ENCODE results near the gene LMTK2. TPM values are rescaled to one million over a fixed set of nuclear protein-coding genes. Genes with fewer than 3 reads are reported as not detected.

Gene LMTK2
- total and polyA plus RNA-seq, 2 donors (not counting 1 experiment from before 2014, with no cell fraction given): 5.2 to 6.9 TPM

- Histone ChIP-seq H4K20me1 (ENCODE audit: control insufficient read depth, extremely low read depth, insufficient read depth, low read length) (no peaks in the 10 kb centered on the region), H3K27ac (ENCODE audit: insufficient read depth, low read length) (no peak overlapping the region), H3K4me3 (replicated peaks in 1 of 4; ENCODE audit: control extremely low read depth in 1 of 4, insufficient read depth in 1 of 4, low read depth in 3 of 4, low read length in 4 of 4) (no peak overlapping the region), H3K4me1 (ENCODE audit: control insufficient read depth, extremely low read depth, insufficient read depth, low read length) (peaks cover 5% of the 10 kb centered on the region), H3K9me3 (ENCODE audit: control insufficient read depth, insufficient read depth, low read depth, low read length) (no peaks in the 10 kb centered on the region), H2AFZ (ENCODE audit: low read length) (no peak overlapping the region), H3K27me3 (ENCODE audit: control insufficient read depth, insufficient read depth, low read length) (no peaks in the 10 kb centered on the region), H3K79me2 (ENCODE audit: control insufficient read depth, insufficient read depth, low read length) (no peaks in the 10 kb centered on the region), H3K9ac (ENCODE audit: insufficient read depth, low read length) (no peak overlapping the region), H3K36me3 (ENCODE audit: control insufficient read depth, insufficient read depth, low read length) (no peaks in the 10 kb centered on the region), H3K4me2 (ENCODE audit: extremely low read depth, insufficient read depth, low read length) (no peak overlapping the region)
- no peak for DNase-seq (ENCODE audit: low read depth in 2 of 2)
- TF ChIP-seq EZH2 (IDR thresholded peaks at IDR 0.05; ENCODE audit: low read length, missing control alignments) (no peak), CTCF (conservative IDR thresholded peaks at IDR 0.05 in 1 of 2, IDR thresholded peaks at IDR 0.05 in 1 of 2; ENCODE audit: low read depth in 1 of 2, low read length in 2 of 2) (no peak)
These were observed 16.7 kb downstream of the LMTK2 start for GRCh38 chr7:98123365-98123696.

GRCh38 chr7:98125759-98126158 is 19.1 kb downstream of the LMTK2 start:
- Histone ChIP-seq H3K27me3 (ENCODE audit: control insufficient read depth, insufficient read depth, low read length) (no peaks in the 10 kb centered on the region), H2AFZ (ENCODE audit: low read length) (no peak overlapping the region), H3K9ac (ENCODE audit: insufficient read depth, low read length) (no peak overlapping the region), H3K4me3 (replicated peaks in 1 of 4; ENCODE audit: control extremely low read depth in 1 of 4, insufficient read depth in 1 of 4, low read depth in 3 of 4, low read length in 4 of 4) (no peak overlapping the region), H4K20me1 (ENCODE audit: control insufficient read depth, extremely low read depth, insufficient read depth, low read length) (no peaks in the 10 kb centered on the region), H3K4me2 (ENCODE audit: extremely low read depth, insufficient read depth, low read length) (no peak overlapping the region), H3K9me3 (ENCODE audit: control insufficient read depth, insufficient read depth, low read depth, low read length) (no peaks in the 10 kb centered on the region), H3K79me2 (ENCODE audit: control insufficient read depth, insufficient read depth, low read length) (no peaks in the 10 kb centered on the region), H3K27ac (ENCODE audit: insufficient read depth, low read length) (no peak overlapping the region), H3K4me1 (ENCODE audit: control insufficient read depth, extremely low read depth, insufficient read depth, low read length) (no peaks in the 10 kb centered on the region), H3K36me3 (ENCODE audit: control insufficient read depth, insufficient read depth, low read length) (no peaks in the 10 kb centered on the region)
- no peak for TF ChIP-seq CTCF (conservative IDR thresholded peaks at IDR 0.05 in 1 of 2, IDR thresholded peaks at IDR 0.05 in 1 of 2; ENCODE audit: low read depth in 1 of 2, low read length in 2 of 2)
- no peak for TF ChIP-seq EZH2 (IDR thresholded peaks at IDR 0.05; ENCODE audit: low read length, missing control alignments)
- no peak for DNase-seq (ENCODE audit: low read depth in 2 of 2)

- no peaks in the 10 kb centered on the region for H3K79me2 ChIP-seq (ENCODE audit: control insufficient read depth, insufficient read depth, low read length)
These were observed 19.9 kb downstream of the LMTK2 start for GRCh38 chr7:98126311-98127142.

More at GRCh38 chr7:98126311-98127142, 19.9 kb downstream of the LMTK2 start:
- no peaks in the 10 kb centered on the region for H3K9me3 ChIP-seq (ENCODE audit: control insufficient read depth, insufficient read depth, low read depth, low read length)
- no peak overlapping the region for H3K4me2 ChIP-seq (ENCODE audit: extremely low read depth, insufficient read depth, low read length)
- no peak overlapping the region for H3K4me3 ChIP-seq (replicated peaks in 1 of 4; ENCODE audit: control extremely low read depth in 1 of 4, insufficient read depth in 1 of 4, low read depth in 3 of 4, low read length in 4 of 4)
- TF ChIP-seq CTCF (conservative IDR thresholded peaks at IDR 0.05 in 1 of 2, IDR thresholded peaks at IDR 0.05 in 1 of 2; ENCODE audit: low read depth in 1 of 2, low read length in 2 of 2): no peak
- no peak for TF ChIP-seq EZH2 (IDR thresholded peaks at IDR 0.05; ENCODE audit: low read length, missing control alignments)
- H3K9ac ChIP-seq (ENCODE audit: insufficient read depth, low read length): no peak overlapping the region
- H3K36me3 ChIP-seq (ENCODE audit: control insufficient read depth, insufficient read depth, low read length): no peaks in the 10 kb centered on the region
- H2AFZ ChIP-seq (ENCODE audit: low read length): no peak overlapping the region
- H3K27ac ChIP-seq (ENCODE audit: insufficient read depth, low read length): no peak overlapping the region
- DNase-seq (ENCODE audit: low read depth in 2 of 2): no peak
- no peaks in the 10 kb centered on the region for H3K27me3 ChIP-seq (ENCODE audit: control insufficient read depth, insufficient read depth, low read length)
- H3K4me1 ChIP-seq (ENCODE audit: control insufficient read depth, extremely low read depth, insufficient read depth, low read length): peaks cover 3% of the 10 kb centered on the region
- no peaks in the 10 kb centered on the region for H4K20me1 ChIP-seq (ENCODE audit: control insufficient read depth, extremely low read depth, insufficient read depth, low read length)

Data from fibroblast of lung (primary cell).